Measurements from ENCODE around the gene MME.
"Not testable (repeated sequence)": the region's sequence is repeated elsewhere in the genome, so short reads cannot be mapped to it uniquely, and the experiment has no call there.

MME gene

GRCh38 chr3:155204851-155205250 lies 124.7 kb downstream of the MME start:
- no peaks in the 10 kb centered on the region for H3K9me3 Mint-ChIP-seq
- no peak overlapping the region for H3K4me3 Mint-ChIP-seq
- no peak overlapping the region for H3K27ac Mint-ChIP-seq
- no peaks in the 10 kb centered on the region for H3K36me3 Mint-ChIP-seq (ENCODE audit: low read depth)
- H3K4me1 Mint-ChIP-seq (ENCODE audit: low read depth) = no peaks in the 10 kb centered on the region
- intact Hi-C loops (cut with micrococcal nuclease) = no loop called here
- no peaks in the 10 kb centered on the region for H3K27me3 Mint-ChIP-seq

- no peaks in the 10 kb centered on the region for H3K9me3 Mint-ChIP-seq
- intact Hi-C loops (cut with micrococcal nuclease) = no loop called here
- H3K4me3 Mint-ChIP-seq = no peak overlapping the region
- no peaks in the 10 kb centered on the region for H3K4me1 Mint-ChIP-seq (ENCODE audit: low read depth)
- H3K27ac Mint-ChIP-seq = no peak overlapping the region
- no peaks in the 10 kb centered on the region for H3K36me3 Mint-ChIP-seq (ENCODE audit: low read depth)
- H3K27me3 Mint-ChIP-seq = no peaks in the 10 kb centered on the region
These were observed 128.2 kb downstream of the MME start for GRCh38 chr3:155208183-155208800.

- Mint-ChIP-seq H3K27me3 (no peaks in the 10 kb centered on the region), H3K4me1 (ENCODE audit: low read depth) (no peaks in the 10 kb centered on the region), H3K9me3 (no peaks in the 10 kb centered on the region), H3K27ac (no peak overlapping the region), H3K36me3 (ENCODE audit: low read depth) (no peaks in the 10 kb centered on the region), H3K4me3 (no peak overlapping the region)
- intact Hi-C loops (cut with micrococcal nuclease) = no loop called here
These were observed 130.6 kb downstream of the MME start for GRCh38 chr3:155210736-155211135.

- no peaks in the 10 kb centered on the region for H3K27me3 Mint-ChIP-seq
- no peaks in the 10 kb centered on the region for H3K36me3 Mint-ChIP-seq (ENCODE audit: low read depth)
- no peaks in the 10 kb centered on the region for H3K4me1 Mint-ChIP-seq (ENCODE audit: low read depth)
- no peaks in the 10 kb centered on the region for H3K9me3 Mint-ChIP-seq
- H3K27ac Mint-ChIP-seq = no peak overlapping the region
- H3K4me3 Mint-ChIP-seq = no peak overlapping the region
- intact Hi-C loops (cut with micrococcal nuclease) = no loop called here
These were observed 131.1 kb downstream of the MME start for GRCh38 chr3:155211266-155211665.

- intact Hi-C loops (cut with micrococcal nuclease) = no loop called here
- H3K9me3 Mint-ChIP-seq = no peaks in the 10 kb centered on the region
- H3K27ac Mint-ChIP-seq = no peak overlapping the region
- no peaks in the 10 kb centered on the region for H3K4me1 Mint-ChIP-seq (ENCODE audit: low read depth)
- no peak overlapping the region for H3K4me3 Mint-ChIP-seq
- no peaks in the 10 kb centered on the region for H3K27me3 Mint-ChIP-seq
- no peaks in the 10 kb centered on the region for H3K36me3 Mint-ChIP-seq (ENCODE audit: low read depth)
These were observed 131.8 kb downstream of the MME start for GRCh38 chr3:155211940-155212339.

GRCh38 chr3:155216007-155216406 lies 135.9 kb downstream of the MME start:
- H3K4me1 Mint-ChIP-seq (ENCODE audit: low read depth); H3K36me3 Mint-ChIP-seq (ENCODE audit: low read depth); H3K4me3 Mint-ChIP-seq; H3K27ac Mint-ChIP-seq; H3K9me3 Mint-ChIP-seq; H3K27me3 Mint-ChIP-seq; intact Hi-C loops (cut with micrococcal nuclease): not testable (repeated sequence)

GRCh38 chr3:155217591-155217990 lies 137.5 kb downstream of the MME start:
- H3K27ac Mint-ChIP-seq = no peak overlapping the region
- H3K4me3 Mint-ChIP-seq = no peak overlapping the region
- H3K36me3 Mint-ChIP-seq (ENCODE audit: low read depth) = no peaks in the 10 kb centered on the region
- H3K27me3 Mint-ChIP-seq = no peaks in the 10 kb centered on the region
- no peaks in the 10 kb centered on the region for H3K4me1 Mint-ChIP-seq (ENCODE audit: low read depth)
- intact Hi-C loops (cut with micrococcal nuclease) = no loop called here
- H3K9me3 Mint-ChIP-seq = peaks cover 18% of the 10 kb centered on the region

GRCh38 chr3:155218462-155218861 lies 138.3 kb downstream of the MME start:
- intact Hi-C loops (cut with micrococcal nuclease) = no loop called here
- H3K4me3 Mint-ChIP-seq = no peak overlapping the region

GRCh38 chr3:155219106-155219505 lies 139.0 kb downstream of the MME start:
- intact Hi-C loops (cut with micrococcal nuclease) = no loop called here
- Mint-ChIP-seq H3K9me3 (peaks cover 24% of the 10 kb centered on the region), H3K27ac (no peak overlapping the region), H3K4me1 (ENCODE audit: low read depth) (no peaks in the 10 kb centered on the region), H3K36me3 (ENCODE audit: low read depth) (no peaks in the 10 kb centered on the region), H3K27me3 (no peaks in the 10 kb centered on the region), H3K4me3 (no peak overlapping the region)

More at GRCh38 chr3:155218462-155218861, 138.3 kb downstream of the MME start:
- peaks cover 22% of the 10 kb centered on the region for H3K9me3 Mint-ChIP-seq
- H3K27me3 Mint-ChIP-seq = no peaks in the 10 kb centered on the region
- H3K36me3 Mint-ChIP-seq (ENCODE audit: low read depth) = no peaks in the 10 kb centered on the region
- H3K27ac Mint-ChIP-seq = no peak overlapping the region
- no peaks in the 10 kb centered on the region for H3K4me1 Mint-ChIP-seq (ENCODE audit: low read depth)

- intact Hi-C loops (cut with micrococcal nuclease) = no loop called here
- Mint-ChIP-seq H3K27me3 (no peaks in the 10 kb centered on the region), H3K9me3 (peaks cover 34% of the 10 kb centered on the region), H3K27ac (no peak overlapping the region), H3K4me3 (no peak overlapping the region), H3K4me1 (ENCODE audit: low read depth) (no peaks in the 10 kb centered on the region), H3K36me3 (ENCODE audit: low read depth) (no peaks in the 10 kb centered on the region)
These were observed 145.3 kb downstream of the MME start for GRCh38 chr3:155225417-155225816.

GRCh38 chr3:155227141-155227540 lies 147.0 kb downstream of the MME start:
- Mint-ChIP-seq H3K4me1 (ENCODE audit: low read depth) (no peaks in the 10 kb centered on the region), H3K27me3 (no peaks in the 10 kb centered on the region), H3K36me3 (ENCODE audit: low read depth) (no peaks in the 10 kb centered on the region), H3K9me3 (peaks cover 21% of the 10 kb centered on the region), H3K27ac (no peak overlapping the region), H3K4me3 (no peak overlapping the region)
- intact Hi-C loops (cut with micrococcal nuclease) = no loop called here

- Mint-ChIP-seq H3K36me3 (ENCODE audit: low read depth) (no peaks in the 10 kb centered on the region), H3K4me1 (ENCODE audit: low read depth) (no peaks in the 10 kb centered on the region), H3K27ac (no peak overlapping the region), H3K9me3 (peaks cover 12% of the 10 kb centered on the region), H3K4me3 (no peak overlapping the region), H3K27me3 (no peaks in the 10 kb centered on the region)
- intact Hi-C loops (cut with micrococcal nuclease) = no loop called here
These were observed 148.6 kb downstream of the MME start for GRCh38 chr3:155228676-155229075.

GRCh38 chr3:155229086-155229485 lies 149.0 kb downstream of the MME start:
- intact Hi-C loops (cut with micrococcal nuclease) = no loop called here
- no peaks in the 10 kb centered on the region for H3K4me1 Mint-ChIP-seq (ENCODE audit: low read depth)
- no peak overlapping the region for H3K27ac Mint-ChIP-seq
- no peaks in the 10 kb centered on the region for H3K36me3 Mint-ChIP-seq (ENCODE audit: low read depth)
- H3K9me3 Mint-ChIP-seq = peaks cover 10% of the 10 kb centered on the region
- no peak overlapping the region for H3K4me3 Mint-ChIP-seq
- no peaks in the 10 kb centered on the region for H3K27me3 Mint-ChIP-seq

- H3K36me3 Mint-ChIP-seq (ENCODE audit: low read depth) = no peaks in the 10 kb centered on the region
- no peak overlapping the region for H3K4me3 Mint-ChIP-seq
- intact Hi-C loops (cut with micrococcal nuclease) = no loop called here
- H3K27ac Mint-ChIP-seq = no peak overlapping the region
- no peaks in the 10 kb centered on the region for H3K27me3 Mint-ChIP-seq
- no peaks in the 10 kb centered on the region for H3K4me1 Mint-ChIP-seq (ENCODE audit: low read depth)
- H3K9me3 Mint-ChIP-seq = no peaks in the 10 kb centered on the region
These were observed 150.3 kb downstream of the MME start for GRCh38 chr3:155230382-155230781.

GRCh38 chr3:155231792-155232191 lies 151.7 kb downstream of the MME start:
- no peaks in the 10 kb centered on the region for H3K9me3 Mint-ChIP-seq
- no peak overlapping the region for H3K27ac Mint-ChIP-seq
- no peaks in the 10 kb centered on the region for H3K4me1 Mint-ChIP-seq (ENCODE audit: low read depth)
- no peaks in the 10 kb centered on the region for H3K36me3 Mint-ChIP-seq (ENCODE audit: low read depth)
- no peaks in the 10 kb centered on the region for H3K27me3 Mint-ChIP-seq
- H3K4me3 Mint-ChIP-seq = no peak overlapping the region
- intact Hi-C loops (cut with micrococcal nuclease) = no loop called here
